ENCODE measurements around the gene MYL5.
"Not testable (repeated sequence)": the region's sequence is repeated elsewhere in the genome, so short reads cannot be mapped to it uniquely, and the experiment has no call there.

Gene MYL5

GRCh38 chr4:681736-682451 lies 7.6 kb downstream of the MYL5 start:
- no peak for DNase-seq (ENCODE audit: low read depth)
- no peak overlapping the region for H3K4me3 ChIP-seq (ENCODE audit: low read depth, low read length)

- no peak for DNase-seq (ENCODE audit: low read depth)
- no peak overlapping the region for H3K4me3 ChIP-seq (ENCODE audit: low read depth, low read length)
Measured at GRCh38 chr4:682490-683172, 8.3 kb downstream of the MYL5 start.

- H3K4me3 ChIP-seq (ENCODE audit: low read depth, low read length), result no peak overlapping the region
- no peak for DNase-seq (ENCODE audit: low read depth)
Measured at GRCh38 chr4:683247-683897, 9.0 kb downstream of the MYL5 start.

- no peak for DNase-seq (ENCODE audit: low read depth)
- no peak overlapping the region for H3K4me3 ChIP-seq (ENCODE audit: low read depth, low read length)
Measured at GRCh38 chr4:683982-684622, 9.8 kb downstream of the MYL5 start.

GRCh38 chr4:684623-685327 lies 10.4 kb downstream of the MYL5 start:
- H3K4me3 ChIP-seq (ENCODE audit: low read depth, low read length), result no peak overlapping the region
- DNase-seq (ENCODE audit: low read depth), result no peak

GRCh38 chr4:685679-686412 lies 11.5 kb downstream of the MYL5 start:
- H3K4me3 ChIP-seq (ENCODE audit: low read depth, low read length), result no peak overlapping the region
- no peak for DNase-seq (ENCODE audit: low read depth)

GRCh38 chr4:686413-687040 lies 12.2 kb downstream of the MYL5 start:
- H3K4me3 ChIP-seq (ENCODE audit: low read depth, low read length), result no peak overlapping the region

GRCh38 chr4:687048-687970 lies 13.0 kb downstream of the MYL5 start:
- peak; percentile 61 for DNase-seq (ENCODE audit: low read depth)
- no peak overlapping the region for H3K4me3 ChIP-seq (ENCODE audit: low read depth, low read length)

More at GRCh38 chr4:686413-687040, 12.2 kb downstream of the MYL5 start:
- no peak for DNase-seq (ENCODE audit: low read depth)

GRCh38 chr4:687971-688853 lies 13.9 kb downstream of the MYL5 start:
- peak overlapping the region; percentile 24 for H3K4me3 ChIP-seq (ENCODE audit: low read depth, low read length)
- DNase-seq (ENCODE audit: low read depth), result no peak

- no peak for DNase-seq (ENCODE audit: low read depth)
- peak within 1 kb of the TSS; percentile 24 for H3K4me3 ChIP-seq (ENCODE audit: low read depth, low read length)
Measured at GRCh38 chr4:688854-689681, 14.7 kb downstream of the MYL5 start, which contains the start of gene SLC49A3. TSS of gene SLC49A3 (minus strand) at chr4:689151. CDS start at chr4:689127, 24 bp downstream.

- no peak overlapping the region for H3K4me3 ChIP-seq (ENCODE audit: low read depth, low read length)
- no peak for DNase-seq (ENCODE audit: low read depth)
Measured at GRCh38 chr4:689723-690122, 15.4 kb downstream of the MYL5 start.

- no peak overlapping the region for H3K4me3 ChIP-seq (ENCODE audit: low read depth, low read length)
- no peak for DNase-seq (ENCODE audit: low read depth)
Measured at GRCh38 chr4:692771-693554, 18.6 kb downstream of the MYL5 start.

GRCh38 chr4:694341-694940 lies 20.1 kb downstream of the MYL5 start:
- not testable (repeated sequence) for H3K4me3 ChIP-seq (ENCODE audit: low read depth, low read length); DNase-seq (ENCODE audit: low read depth)

- DNase-seq (ENCODE audit: low read depth), result no peak
- no peak overlapping the region for H3K4me3 ChIP-seq (ENCODE audit: low read depth, low read length)
Measured at GRCh38 chr4:699816-700580, 25.7 kb downstream of the MYL5 start.

Measured in skeletal muscle cell (primary cell).